OCI-LY7 (cell line): Measurements from ENCODE around the gene FAM161B. TPM values are rescaled to one million over a fixed set of nuclear protein-coding genes. Genes with fewer than 3 reads are reported as not detected.
"Not testable (repeated sequence)": the region's sequence is repeated elsewhere in the genome, so short reads cannot be mapped to it uniquely, and the experiment has no call there.

Experiments used
- BruUV-seq: library from RNA; stranded (reverse); fragments of 400-500 nt; replicated peaks from 2 replicates; lab custom pipeline; 2021; lab: Mats Ljungman, UMichigan
- CTCF ChIA-PET: fragments of 300-600 bp; sonication (Branson Sonifier 250); formaldehyde crosslinking; loops from one replicate; lab custom pipeline; 2022; ENCODE audit warnings: antibody characterized with exemption; ENCODE audit not compliant: unreplicated experiment; lab: Charles Lee
- POLR2A ChIA-PET: fragments of 300-600 bp; sonication (Branson Sonifier 250); formaldehyde crosslinking; loops from one replicate; lab custom pipeline; 2022; ENCODE audit warnings: antibody characterized with exemption; lab: Charles Lee
- DNase-seq: peaks from one replicate; pipeline ENCODE4 v3.0.0-alpha.2; 2015; ENCODE audit warnings: low spot score
- H2AFZ ChIP-seq: fragments of 200-600 bp; sonication (generic), shearing (Covaris generic); 2 replicates; pipeline ENCODE4 v1.6.1; 2014; ENCODE audit warnings: mild to moderate bottlenecking, antibody characterized with exemption, low read length, moderate library complexity
- H3K27ac ChIP-seq: fragments of 200-600 bp; sonication (generic); 2 replicates; pipeline ENCODE4 v1.5.1; 2014; ENCODE audit warnings: mixed run types, low read depth, mild to moderate bottlenecking, moderate library complexity, low read length, inconsistent platforms; ENCODE audit not compliant: poor library complexity, severe bottlenecking
- H3K36me3 ChIP-seq: fragments of 200-600 bp; sonication (generic); 2 replicates; pipeline ENCODE4 v1.6.1; 2014; ENCODE audit warnings: mild to moderate bottlenecking, antibody characterized with exemption, low read length, moderate library complexity, mixed read lengths; ENCODE audit not compliant: insufficient read depth
- H3K4me1 ChIP-seq: fragments of 200-600 bp; sonication (generic); 2 replicates; pipeline ENCODE4 v1.5.1; 2014; ENCODE audit warnings: mild to moderate bottlenecking, low read length; ENCODE audit not compliant: insufficient read depth, poor library complexity, severe bottlenecking
- H3K4me2 ChIP-seq: fragments of 200-600 bp; sonication (generic); 2 replicates; pipeline ENCODE4 v1.6.1; 2014; ENCODE audit warnings: mild to moderate bottlenecking, low read length
- H3K4me3 ChIP-seq: fragments of 200-600 bp; sonication (generic); 2 replicates; pipeline ENCODE4 v1.5.1; 2014; ENCODE audit warnings: mild to moderate bottlenecking, low read depth, low read length; ENCODE audit not compliant: poor library complexity, severe bottlenecking
- H3K79me2 ChIP-seq: fragments of 200-600 bp; sonication (generic); 2 replicates; pipeline ENCODE4 v1.6.1; 2016; ENCODE audit warnings: low read depth, mild to moderate bottlenecking, low read length, moderate library complexity, mixed read lengths; ENCODE audit not compliant: insufficient read depth
- H3K9me2 ChIP-seq: fragments of 200-600 bp; sonication (generic); 2 replicates; pipeline ENCODE4 v1.6.1; 2016; ENCODE audit warnings: mild to moderate bottlenecking, low read length, mixed read lengths; ENCODE audit not compliant: insufficient read depth
- H3K9me3 ChIP-seq: fragments of 200-600 bp; sonication (generic); 2 replicates; pipeline ENCODE4 v1.6.1; 2014; ENCODE audit warnings: mild to moderate bottlenecking, mixed run types, low read length, mixed read lengths
- H4K20me1 ChIP-seq: fragments of 200-600 bp; sonication (generic); 2 replicates; pipeline ENCODE4 v1.6.1; 2014; ENCODE audit warnings: mild to moderate bottlenecking, antibody characterized with exemption, low read length, moderate library complexity, mixed read lengths; ENCODE audit not compliant: insufficient read depth
- EZH2phosphoT487 ChIP-seq: fragments of 200-600 bp; sonication (generic); IDR thresholded peaks from 2 replicates; pipeline ENCODE4 v1.6.1; 2018; ENCODE audit warnings: low read depth, borderline replicate concordance, mild to moderate bottlenecking, mixed run types, antibody characterized with exemption, low read length, moderate library complexity, mixed read lengths
- intact Hi-C: fragments of 100-400 bp; cut with micrococcal nuclease; formaldehyde crosslinking; loops from one replicate; pipeline ENCODE4 v1.10.0; 2022; ENCODE audit not compliant: unreplicated experiment
- total RNA-seq, 2 experiments: library from RNA; depleted of rRNA in 1 of 2; stranded (reverse); fragments of >200 nt in 1 of 2; shearing (Covaris generic) in 1 of 2; gene quantifications; 2 replicates each; pipeline ENCODE4 v1.2.3, GENCODE V29; 2014 to 2022
- TF ChIP-seq, protein P1 (sequence below): fragments of 200-600 bp; sonication (generic); conservative IDR thresholded peaks from 2 replicates; pipeline ENCODE4 v1.5.1; 2014; ENCODE audit warnings: mild to moderate bottlenecking, antibody characterized with exemption, low read length, moderate library complexity, mixed read lengths

FAM161B gene
- total RNA-seq, 2 experiments from 2014 or later, result 2.3 to 3.6 TPM

- Histone ChIP-seq H3K4me1 (no peaks in the 10 kb centered on the region), H2AFZ (no peak overlapping the region), H3K36me3 (peaks cover 78% of the 10 kb centered on the region), H3K4me2 (no peak overlapping the region), H4K20me1 (no peaks in the 10 kb centered on the region; the same call in 1 of the 2 replicates), H3K4me3 (no peak overlapping the region), H3K9me2 (no peaks in the 10 kb centered on the region), H3K79me2 (no peaks in the 10 kb centered on the region), H3K9me3 (no peaks in the 10 kb centered on the region), H3K27ac (no peak overlapping the region)
- no peak for DNase-seq
- no peak for TF ChIP-seq EZH2phosphoT487
- TF ChIP-seq, protein P1, sequence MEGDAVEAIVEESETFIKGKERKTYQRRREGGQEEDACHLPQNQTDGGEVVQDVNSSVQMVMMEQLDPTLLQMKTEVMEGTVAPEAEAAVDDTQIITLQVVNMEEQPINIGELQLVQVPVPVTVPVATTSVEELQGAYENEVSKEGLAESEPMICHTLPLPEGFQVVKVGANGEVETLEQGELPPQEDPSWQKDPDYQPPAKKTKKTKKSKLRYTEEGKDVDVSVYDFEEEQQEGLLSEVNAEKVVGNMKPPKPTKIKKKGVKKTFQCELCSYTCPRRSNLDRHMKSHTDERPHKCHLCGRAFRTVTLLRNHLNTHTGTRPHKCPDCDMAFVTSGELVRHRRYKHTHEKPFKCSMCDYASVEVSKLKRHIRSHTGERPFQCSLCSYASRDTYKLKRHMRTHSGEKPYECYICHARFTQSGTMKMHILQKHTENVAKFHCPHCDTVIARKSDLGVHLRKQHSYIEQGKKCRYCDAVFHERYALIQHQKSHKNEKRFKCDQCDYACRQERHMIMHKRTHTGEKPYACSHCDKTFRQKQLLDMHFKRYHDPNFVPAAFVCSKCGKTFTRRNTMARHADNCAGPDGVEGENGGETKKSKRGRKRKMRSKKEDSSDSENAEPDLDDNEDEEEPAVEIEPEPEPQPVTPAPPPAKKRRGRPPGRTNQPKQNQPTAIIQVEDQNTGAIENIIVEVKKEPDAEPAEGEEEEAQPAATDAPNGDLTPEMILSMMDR, result no peak
- intact Hi-C loops, result no loop called here
- BruUV-seq, result no TSS peak
- ChIA-PET CTCF (no interaction called here), POLR2A (no interaction called here)
Measured at GRCh38 chr14:73903028-73903427, 46.9 kb downstream of the FAM161B start.

DNA sequence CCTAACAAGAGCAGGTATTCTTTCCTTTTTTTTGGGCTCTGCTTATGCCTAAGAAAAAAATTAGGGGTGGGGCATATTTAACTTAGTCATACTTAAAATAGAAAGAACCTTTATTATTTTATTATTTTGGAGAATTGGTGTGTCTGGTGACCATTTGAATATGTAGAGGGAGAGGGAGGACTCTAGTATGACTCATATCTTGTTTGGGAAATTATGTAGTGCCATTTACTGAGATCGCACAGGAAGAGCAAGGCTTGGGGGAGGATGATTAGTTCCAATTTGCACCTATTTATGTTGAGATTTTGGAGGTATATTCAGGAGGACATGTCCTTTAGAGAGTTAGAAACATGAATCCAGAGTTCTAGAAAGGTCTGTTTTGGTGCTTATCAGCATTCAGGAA lies 53.4 kb downstream of the FAM161B start:
- Histone ChIP-seq H3K79me2 (peaks cover 7% of the 10 kb centered on the region; the same call in 1 of the 2 replicates), H2AFZ (no peak overlapping the region), H3K27ac (no peak overlapping the region), H3K9me2 (no peaks in the 10 kb centered on the region), H3K4me1 (no peaks in the 10 kb centered on the region), H4K20me1 (no peaks in the 10 kb centered on the region; the same call in 1 of the 2 replicates), H3K4me3 (no peak overlapping the region), H3K36me3 (peaks cover 94% of the 10 kb centered on the region), H3K9me3 (no peaks in the 10 kb centered on the region), H3K4me2 (no peak overlapping the region)
- BruUV-seq, result no TSS peak
- intact Hi-C loops, result no loop called here
- TF ChIP-seq EZH2phosphoT487, result no peak
- TF ChIP-seq, protein P1, result no peak
- POLR2A ChIA-PET, result interaction anchor here (1.0 to 1.5 kb wide), 3 partner anchors 10 to 17 kb away, joined by 3 to 4 read pairs (median 4); partner anchors contain the start of gene ZNF410
- CTCF ChIA-PET, result no interaction called here
- DNase-seq, result no peak

- DNase-seq, result no peak
- ChIA-PET POLR2A (interaction anchor here (1.0 to 1.5 kb wide), 4 partner anchors 9 to 449 kb away, joined by 3 to 4 read pairs (median 4); partner anchors contain the start of gene ZNF410), CTCF (no interaction called here)
- no peak for TF ChIP-seq EZH2phosphoT487
- TF ChIP-seq, protein P1, result no peak
- Histone ChIP-seq H3K36me3 (peaks cover 92% of the 10 kb centered on the region), H3K9me2 (no peaks in the 10 kb centered on the region), H3K4me3 (no peak overlapping the region), H2AFZ (no peak overlapping the region), H3K9me3 (no peaks in the 10 kb centered on the region), H3K4me2 (no peak overlapping the region), H4K20me1 (no peaks in the 10 kb centered on the region; the same call in 1 of the 2 replicates), H3K79me2 (peaks cover 13% of the 10 kb centered on the region; the same call in 1 of the 2 replicates), H3K4me1 (no peaks in the 10 kb centered on the region), H3K27ac (no peak overlapping the region)
- BruUV-seq, result no TSS peak
- intact Hi-C loops, result no loop called here
Measured at GRCh38 chr14:73895939-73896338, 54.0 kb downstream of the FAM161B start.

- intact Hi-C loops, DNase-seq, H4K20me1 ChIP-seq, H3K4me2 ChIP-seq, H3K4me1 ChIP-seq, H3K27ac ChIP-seq, H3K9me2 ChIP-seq, CTCF ChIA-PET, H3K4me3 ChIP-seq, H2AFZ ChIP-seq, H3K9me3 ChIP-seq, BruUV-seq: not testable (repeated sequence)
- Histone ChIP-seq H3K36me3 (peaks cover 74% of the 10 kb centered on the region), H3K79me2 (peaks cover 29% of the 10 kb centered on the region; the same call in 1 of the 2 replicates)
- POLR2A ChIA-PET, result interaction anchor here (0.6 kb wide), 1 partner anchor 37 kb away, joined by 3 read pairs; no protein-coding TSS in a partner anchor
Measured at GRCh38 chr14:73894180-73894687, 55.7 kb downstream of the FAM161B start.
